ENCODE measurements around the gene C1S.

C1S gene

DNA sequence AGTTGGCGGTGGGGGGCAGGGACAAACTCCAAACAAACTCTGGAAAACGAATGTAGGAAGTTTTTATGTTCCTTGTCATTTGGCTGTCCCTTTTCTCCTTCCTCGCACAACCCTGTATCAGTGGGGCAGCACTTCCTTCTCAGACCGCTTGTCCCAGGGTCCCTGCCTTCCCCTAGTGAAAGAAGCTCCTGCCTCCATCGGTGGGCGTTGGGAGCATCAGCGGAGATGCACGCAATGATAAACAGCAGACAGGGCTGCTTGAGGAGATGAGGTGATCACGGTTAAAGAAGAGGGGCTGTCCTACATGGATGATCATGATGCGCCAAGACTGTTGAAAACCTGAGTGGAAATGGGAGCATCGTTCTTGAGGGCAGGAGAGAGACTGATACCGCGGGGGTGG lies 620 bp downstream of the C1S start:
- no peak for DNase-seq
- no peak overlapping the region for H3K27ac ChIP-seq (ENCODE audit: insufficient read depth, low read length, poor library complexity, severe bottlenecking)
- H3K9me3 ChIP-seq (ENCODE audit: control insufficient read depth, low read length), result no peaks in the 10 kb centered on the region
- H3K36me3 ChIP-seq (ENCODE audit: control insufficient read depth, insufficient read depth, low read length), result no peaks in the 10 kb centered on the region
- no peak overlapping the region for H3K4me3 ChIP-seq (ENCODE audit: insufficient read depth, low read depth, low read length, poor library complexity, severe bottlenecking)
- no peaks in the 10 kb centered on the region for H3K27me3 ChIP-seq (replicated peaks; ENCODE audit: control insufficient read depth, insufficient read depth, low read length, poor library complexity, severe bottlenecking)
- no peaks in the 10 kb centered on the region for H3K4me1 ChIP-seq (ENCODE audit: control insufficient read depth, insufficient read depth, low read length, poor library complexity, severe bottlenecking)

- no peak for DNase-seq
- H3K27ac ChIP-seq (ENCODE audit: insufficient read depth, low read length, poor library complexity, severe bottlenecking), result no peak overlapping the region
- H3K4me1 ChIP-seq (ENCODE audit: control insufficient read depth, insufficient read depth, low read length, poor library complexity, severe bottlenecking), result no peaks in the 10 kb centered on the region
- no peak overlapping the region for H3K4me3 ChIP-seq (ENCODE audit: insufficient read depth, low read depth, low read length, poor library complexity, severe bottlenecking)
- no peaks in the 10 kb centered on the region for H3K36me3 ChIP-seq (ENCODE audit: control insufficient read depth, insufficient read depth, low read length)
- no peaks in the 10 kb centered on the region for H3K9me3 ChIP-seq (ENCODE audit: control insufficient read depth, low read length)
- H3K27me3 ChIP-seq (replicated peaks; ENCODE audit: control insufficient read depth, insufficient read depth, low read length, poor library complexity, severe bottlenecking), result no peaks in the 10 kb centered on the region
Measured at GRCh38 chr12:7061596-7061995, 1.1 kb downstream of the C1S start.

DNA sequence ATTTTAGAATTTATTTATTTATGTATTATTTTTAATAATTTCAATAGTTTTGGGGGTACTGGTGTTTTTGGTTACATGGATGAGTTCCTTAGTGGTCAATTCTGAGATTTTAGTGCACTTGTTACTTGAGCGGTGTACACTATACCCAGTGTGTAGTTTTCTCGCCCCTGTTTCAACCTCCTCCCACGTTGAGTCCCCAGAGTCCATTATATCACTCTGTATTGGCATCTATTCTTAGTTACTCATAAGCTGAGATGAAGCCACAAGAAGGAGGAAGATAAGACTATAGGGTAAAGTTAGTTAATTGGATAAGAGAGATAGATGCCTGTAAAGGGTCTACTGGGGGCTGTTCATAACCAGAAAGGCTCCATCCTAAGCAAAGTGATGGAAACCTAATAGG lies 4.0 kb downstream of the C1S start:
- Histone ChIP-seq H3K9me3 (ENCODE audit: control insufficient read depth, low read length) (no peaks in the 10 kb centered on the region), H3K27me3 (replicated peaks; ENCODE audit: control insufficient read depth, insufficient read depth, low read length, poor library complexity, severe bottlenecking) (no peaks in the 10 kb centered on the region), H3K4me3 (ENCODE audit: insufficient read depth, low read depth, low read length, poor library complexity, severe bottlenecking) (no peak overlapping the region), H3K36me3 (ENCODE audit: control insufficient read depth, insufficient read depth, low read length) (no peaks in the 10 kb centered on the region), H3K27ac (ENCODE audit: insufficient read depth, low read length, poor library complexity, severe bottlenecking) (no peak overlapping the region), H3K4me1 (ENCODE audit: control insufficient read depth, insufficient read depth, low read length, poor library complexity, severe bottlenecking) (no peaks in the 10 kb centered on the region)
- DNase-seq, result no peak

GRCh38 chr12:7065073-7065623 lies 4.6 kb downstream of the C1S start:
- Histone ChIP-seq H3K27me3 (replicated peaks; ENCODE audit: control insufficient read depth, insufficient read depth, low read length, poor library complexity, severe bottlenecking) (no peaks in the 10 kb centered on the region), H3K4me3 (ENCODE audit: insufficient read depth, low read depth, low read length, poor library complexity, severe bottlenecking) (no peak overlapping the region), H3K4me1 (ENCODE audit: control insufficient read depth, insufficient read depth, low read length, poor library complexity, severe bottlenecking) (no peaks in the 10 kb centered on the region), H3K9me3 (ENCODE audit: control insufficient read depth, low read length) (no peaks in the 10 kb centered on the region), H3K36me3 (ENCODE audit: control insufficient read depth, insufficient read depth, low read length) (no peaks in the 10 kb centered on the region), H3K27ac (ENCODE audit: insufficient read depth, low read length, poor library complexity, severe bottlenecking) (no peak overlapping the region)
- DNase-seq, result no peak

DNA sequence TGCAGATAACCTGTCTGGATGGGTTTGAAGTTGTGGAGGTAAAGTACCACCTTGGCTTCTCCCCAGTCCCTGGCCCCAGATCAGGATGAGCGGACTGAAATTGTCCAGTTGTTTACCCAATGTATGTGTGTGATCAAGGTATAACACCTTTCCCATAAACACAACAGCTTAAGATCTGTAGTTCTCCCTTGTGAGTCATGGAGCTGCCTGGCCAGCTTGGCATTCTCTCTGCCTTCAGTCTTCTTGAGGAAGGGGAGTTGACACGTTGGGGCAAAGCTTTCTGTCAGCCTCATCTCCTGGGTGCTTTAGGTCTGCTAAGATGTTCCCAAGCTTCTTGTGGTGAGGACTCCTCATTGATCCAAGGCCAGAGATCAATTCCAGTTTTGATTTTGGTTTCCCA lies 6.1 kb downstream of the C1S start:
- no peak overlapping the region for H3K4me3 ChIP-seq (ENCODE audit: insufficient read depth, low read depth, low read length, poor library complexity, severe bottlenecking)
- H3K9me3 ChIP-seq (ENCODE audit: control insufficient read depth, low read length), result no peaks in the 10 kb centered on the region
- H3K27me3 ChIP-seq (replicated peaks; ENCODE audit: control insufficient read depth, insufficient read depth, low read length, poor library complexity, severe bottlenecking), result no peaks in the 10 kb centered on the region
- H3K4me1 ChIP-seq (ENCODE audit: control insufficient read depth, insufficient read depth, low read length, poor library complexity, severe bottlenecking), result no peaks in the 10 kb centered on the region
- no peak for DNase-seq
- no peak overlapping the region for H3K27ac ChIP-seq (ENCODE audit: insufficient read depth, low read length, poor library complexity, severe bottlenecking)
- H3K36me3 ChIP-seq (ENCODE audit: control insufficient read depth, insufficient read depth, low read length), result no peaks in the 10 kb centered on the region

- no peaks in the 10 kb centered on the region for H3K9me3 ChIP-seq (ENCODE audit: control insufficient read depth, low read length)
- H3K4me1 ChIP-seq (ENCODE audit: control insufficient read depth, insufficient read depth, low read length, poor library complexity, severe bottlenecking), result no peaks in the 10 kb centered on the region
- H3K27ac ChIP-seq (ENCODE audit: insufficient read depth, low read length, poor library complexity, severe bottlenecking), result no peak overlapping the region
- no peak overlapping the region for H3K4me3 ChIP-seq (ENCODE audit: insufficient read depth, low read depth, low read length, poor library complexity, severe bottlenecking)
- no peak for DNase-seq
- no peaks in the 10 kb centered on the region for H3K36me3 ChIP-seq (ENCODE audit: control insufficient read depth, insufficient read depth, low read length)
- H3K27me3 ChIP-seq (replicated peaks; ENCODE audit: control insufficient read depth, insufficient read depth, low read length, poor library complexity, severe bottlenecking), result no peaks in the 10 kb centered on the region
Measured at GRCh38 chr12:7067096-7067495, 6.6 kb downstream of the C1S start.

- no peaks in the 10 kb centered on the region for H3K4me1 ChIP-seq (ENCODE audit: control insufficient read depth, insufficient read depth, low read length, poor library complexity, severe bottlenecking)
- no peaks in the 10 kb centered on the region for H3K36me3 ChIP-seq (ENCODE audit: control insufficient read depth, insufficient read depth, low read length)
- H3K27ac ChIP-seq (ENCODE audit: insufficient read depth, low read length, poor library complexity, severe bottlenecking), result no peak overlapping the region
- no peak for DNase-seq
- H3K27me3 ChIP-seq (replicated peaks; ENCODE audit: control insufficient read depth, insufficient read depth, low read length, poor library complexity, severe bottlenecking), result no peaks in the 10 kb centered on the region
- H3K4me3 ChIP-seq (ENCODE audit: insufficient read depth, low read depth, low read length, poor library complexity, severe bottlenecking), result no peak overlapping the region
- no peaks in the 10 kb centered on the region for H3K9me3 ChIP-seq (ENCODE audit: control insufficient read depth, low read length)
Measured at GRCh38 chr12:7068240-7068993, 7.9 kb downstream of the C1S start.

- Histone ChIP-seq H3K27ac (ENCODE audit: insufficient read depth, low read length, poor library complexity, severe bottlenecking) (no peak overlapping the region), H3K9me3 (ENCODE audit: control insufficient read depth, low read length) (no peaks in the 10 kb centered on the region), H3K36me3 (ENCODE audit: control insufficient read depth, insufficient read depth, low read length) (no peaks in the 10 kb centered on the region), H3K27me3 (replicated peaks; ENCODE audit: control insufficient read depth, insufficient read depth, low read length, poor library complexity, severe bottlenecking) (no peaks in the 10 kb centered on the region), H3K4me1 (ENCODE audit: control insufficient read depth, insufficient read depth, low read length, poor library complexity, severe bottlenecking) (no peaks in the 10 kb centered on the region), H3K4me3 (ENCODE audit: insufficient read depth, low read depth, low read length, poor library complexity, severe bottlenecking) (no peak overlapping the region)
- no peak for DNase-seq
Measured at GRCh38 chr12:7068994-7069346, 8.5 kb downstream of the C1S start.

- Histone ChIP-seq H3K27me3 (replicated peaks; ENCODE audit: control insufficient read depth, insufficient read depth, low read length, poor library complexity, severe bottlenecking) (no peaks in the 10 kb centered on the region), H3K9me3 (ENCODE audit: control insufficient read depth, low read length) (no peaks in the 10 kb centered on the region), H3K27ac (ENCODE audit: insufficient read depth, low read length, poor library complexity, severe bottlenecking) (no peak overlapping the region)
Measured at GRCh38 chr12:7069386-7069785, 8.9 kb downstream of the C1S start.

DNA sequence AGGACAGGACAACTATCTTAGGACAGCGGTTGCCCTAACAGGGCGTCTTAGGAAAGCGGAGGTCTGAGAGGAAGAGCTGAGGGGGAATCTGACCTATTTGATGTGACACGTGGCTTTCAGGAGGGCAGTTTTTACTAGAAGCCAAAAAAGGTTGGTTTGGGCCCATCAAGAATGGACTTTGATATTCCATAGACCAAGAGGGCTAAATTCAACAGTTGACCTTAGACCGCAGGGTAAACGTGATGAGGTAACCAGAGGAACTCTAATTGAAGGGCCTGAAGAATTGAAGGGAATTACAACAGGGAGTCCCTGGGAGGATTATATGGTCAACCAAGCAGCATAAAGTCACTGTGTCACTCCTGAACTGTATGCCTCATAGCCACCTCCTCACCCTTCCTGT lies 11.5 kb downstream of the C1S start:
- no peaks in the 10 kb centered on the region for H3K9me3 ChIP-seq (ENCODE audit: control insufficient read depth, low read length)
- H3K4me3 ChIP-seq (ENCODE audit: insufficient read depth, low read depth, low read length, poor library complexity, severe bottlenecking), result no peak overlapping the region
- H3K4me1 ChIP-seq (ENCODE audit: control insufficient read depth, insufficient read depth, low read length, poor library complexity, severe bottlenecking), result no peaks in the 10 kb centered on the region
- H3K27me3 ChIP-seq (replicated peaks; ENCODE audit: control insufficient read depth, insufficient read depth, low read length, poor library complexity, severe bottlenecking), result no peaks in the 10 kb centered on the region
- H3K36me3 ChIP-seq (ENCODE audit: control insufficient read depth, insufficient read depth, low read length), result no peaks in the 10 kb centered on the region
- no peak overlapping the region for H3K27ac ChIP-seq (ENCODE audit: insufficient read depth, low read length, poor library complexity, severe bottlenecking)
- no peak for DNase-seq

More at GRCh38 chr12:7069386-7069785, 8.9 kb downstream of the C1S start:
- DNase-seq, result no peak
- no peaks in the 10 kb centered on the region for H3K36me3 ChIP-seq (ENCODE audit: control insufficient read depth, insufficient read depth, low read length)
- no peaks in the 10 kb centered on the region for H3K4me1 ChIP-seq (ENCODE audit: control insufficient read depth, insufficient read depth, low read length, poor library complexity, severe bottlenecking)
- H3K4me3 ChIP-seq (ENCODE audit: insufficient read depth, low read depth, low read length, poor library complexity, severe bottlenecking), result no peak overlapping the region
